Stimulated activated effector memory CD8-positive, alpha-beta T cell treated with anti-CD3 and anti-CD28 coated beads, Interleukin-12 subunit alpha, Interleukin-12 subunit beta, amount 100 ng/mL, for 72 hours (primary cell): ENCODE measurements around the gene POLE.

Source experiments
- ATAC-seq: fragments of 150-1000 bp; cut with Tn5 transposase; 2 replicates; pipeline ENCODE4 v1.10.0; 2021
- DNase-seq, 2 donors: peaks; one replicate each; pipeline ENCODE4 v3.0.0; 2021 to 2022; ENCODE audit warnings: low spot score in 2 of 2
- H3K27ac Mint-ChIP-seq: one replicate; pipeline ENCODE4 v1.8.0; 2022; ENCODE audit warnings: mild to moderate bottlenecking, mixed read lengths
- H3K36me3 Mint-ChIP-seq: one replicate; pipeline ENCODE4 v1.8.0; 2022; ENCODE audit warnings: mild to moderate bottlenecking, mixed read lengths
- H3K4me1 Mint-ChIP-seq: one replicate; pipeline ENCODE4 v1.8.0; 2022; ENCODE audit warnings: mixed read lengths
- H3K4me3 Mint-ChIP-seq: one replicate; pipeline ENCODE4 v1.8.0; 2022; ENCODE audit warnings: mild to moderate bottlenecking, mixed read lengths
- H3K9me3 Mint-ChIP-seq: one replicate; pipeline ENCODE4 v1.8.0; 2022; ENCODE audit warnings: mixed read lengths

The POLE gene

GRCh38 chr12:132586929-132587328 is 100.2 kb downstream of the POLE start:
- Mint-ChIP-seq H3K27ac (no peak overlapping the region), H3K36me3 (peaks cover 6% of the 10 kb centered on the region), H3K9me3 (peaks cover 4% of the 10 kb centered on the region), H3K4me3 (no peak overlapping the region), H3K4me1 (no peaks in the 10 kb centered on the region)
- ATAC-seq (no peak), DNase-seq (no peak)

DNA sequence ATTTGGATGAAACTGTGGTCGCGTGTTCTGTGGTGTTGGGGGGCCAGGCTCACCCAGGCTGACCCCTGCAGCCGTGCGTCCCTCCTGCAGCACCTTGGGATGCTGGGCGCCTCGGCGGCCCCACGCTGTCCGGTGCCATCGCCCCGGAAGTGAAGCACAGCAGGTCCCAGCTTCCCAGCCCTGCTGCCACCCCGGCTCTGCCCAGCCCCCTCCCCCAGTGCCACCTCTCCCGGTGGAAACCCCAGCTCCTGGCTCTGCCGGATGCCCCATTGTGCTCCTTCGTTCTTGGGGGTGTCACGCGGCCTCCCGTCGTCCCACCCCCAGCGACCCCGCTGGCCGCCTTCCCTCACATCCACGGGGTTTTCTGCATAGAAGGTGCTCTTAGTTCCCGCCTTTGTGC is 102.0 kb downstream of the POLE start:
- ATAC-seq = no peak
- peaks cover 6% of the 10 kb centered on the region for H3K36me3 Mint-ChIP-seq

GRCh38 chr12:132584429-132584828 is 102.7 kb downstream of the POLE start:
- ATAC-seq (no peak), DNase-seq (no peak)
- Mint-ChIP-seq H3K4me1 (no peaks in the 10 kb centered on the region), H3K27ac (no peak overlapping the region), H3K4me3 (no peak overlapping the region), H3K36me3 (peaks cover 8% of the 10 kb centered on the region), H3K9me3 (peaks cover 4% of the 10 kb centered on the region)

More for the DNA sequence above, 102.0 kb downstream of the POLE start:
- DNase-seq = no peak
- H3K9me3 Mint-ChIP-seq = peaks cover 4% of the 10 kb centered on the region
- H3K4me1 Mint-ChIP-seq = no peaks in the 10 kb centered on the region
- no peak overlapping the region for H3K4me3 Mint-ChIP-seq
- H3K27ac Mint-ChIP-seq = no peak overlapping the region

GRCh38 chr12:132583736-132584135 is 103.4 kb downstream of the POLE start:
- ATAC-seq (no peak), DNase-seq (no peak)
- Mint-ChIP-seq H3K4me1 (no peaks in the 10 kb centered on the region), H3K27ac (no peak overlapping the region), H3K9me3 (peaks cover under 1% of the 10 kb centered on the region), H3K4me3 (no peak overlapping the region), H3K36me3 (peaks cover 14% of the 10 kb centered on the region)

GRCh38 chr12:132583411-132583710 is 103.8 kb downstream of the POLE start:
- Mint-ChIP-seq H3K4me3 (no peak overlapping the region), H3K4me1 (no peaks in the 10 kb centered on the region), H3K27ac (no peak overlapping the region), H3K36me3 (peaks cover 14% of the 10 kb centered on the region), H3K9me3 (no peaks in the 10 kb centered on the region)
- ATAC-seq (no peak), DNase-seq (no peak)

DNA sequence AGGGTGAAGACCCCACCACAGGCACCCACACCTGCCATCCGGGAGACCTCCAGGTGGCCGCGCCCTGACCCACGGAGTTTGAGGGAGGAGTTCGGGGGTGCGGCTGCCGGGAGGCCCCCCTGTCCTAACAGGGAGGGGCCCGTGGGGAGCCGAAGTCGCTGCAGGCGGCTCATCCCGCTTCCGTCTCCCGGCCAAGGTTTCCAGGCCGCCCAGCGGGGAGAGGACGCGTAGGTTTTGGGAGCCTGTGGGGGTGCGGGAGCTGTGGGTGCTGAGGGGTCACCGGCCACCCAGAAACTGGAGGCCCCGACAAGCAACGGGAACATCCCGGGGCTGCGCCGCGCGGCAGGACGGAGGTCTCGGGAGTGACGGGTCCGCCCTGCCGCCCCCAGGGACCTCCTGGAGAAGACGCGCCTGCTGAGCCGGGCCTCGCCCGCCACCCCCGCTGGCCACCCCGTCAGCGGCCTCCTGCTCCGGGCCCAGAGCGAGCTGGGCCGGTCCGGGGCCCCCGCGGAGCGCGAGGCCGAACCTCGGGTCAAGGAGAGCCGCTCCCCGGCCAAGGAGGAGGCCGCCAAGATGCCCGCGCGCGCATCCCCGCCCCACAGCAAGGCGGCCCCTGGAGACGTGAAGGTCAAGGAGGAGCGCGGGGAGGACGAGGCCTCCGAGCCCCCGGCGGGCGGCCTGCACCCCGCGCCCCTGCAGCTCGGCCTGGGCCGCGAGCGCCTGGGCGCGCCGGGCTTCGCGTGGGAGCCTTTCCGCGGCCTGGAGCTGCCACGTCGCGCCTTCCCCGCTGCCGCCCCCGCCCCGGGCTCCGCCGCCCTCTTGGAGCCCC is 104.3 kb downstream of the POLE start:
- ATAC-seq = no peak
- Mint-ChIP-seq H3K36me3 (peaks cover 14% of the 10 kb centered on the region), H3K4me1 (no peaks in the 10 kb centered on the region), H3K9me3 (no peaks in the 10 kb centered on the region), H3K4me3 (no peak overlapping the region), H3K27ac (no peak overlapping the region)
- no peak for DNase-seq

DNA sequence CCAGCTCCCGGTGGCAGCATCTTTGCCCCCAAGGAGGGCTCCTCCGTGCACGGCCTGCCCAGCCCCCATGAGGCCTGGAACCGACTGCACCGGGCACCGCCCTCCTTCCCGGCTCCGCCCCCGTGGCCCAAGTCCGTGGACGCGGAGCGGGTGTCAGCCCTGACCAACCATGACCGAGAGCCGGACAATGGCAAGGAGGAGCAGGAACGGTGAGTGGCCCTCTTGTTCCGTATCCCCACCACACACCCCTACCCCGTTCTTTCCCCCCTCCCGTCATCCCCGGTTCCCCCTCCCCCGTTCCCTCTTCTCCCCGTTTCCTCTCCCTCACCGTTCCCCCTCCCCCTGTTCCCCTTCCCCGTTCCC is 105.1 kb downstream of the POLE start:
- no peak overlapping the region for H3K27ac Mint-ChIP-seq
- no peak for ATAC-seq

GRCh38 chr12:132581348-132582057 is 105.6 kb downstream of the POLE start:
- H3K9me3 Mint-ChIP-seq = no peaks in the 10 kb centered on the region
- H3K4me3 Mint-ChIP-seq = no peak overlapping the region
- no peaks in the 10 kb centered on the region for H3K4me1 Mint-ChIP-seq
- DNase-seq = no peak
- ATAC-seq = no peak
- no peak overlapping the region for H3K27ac Mint-ChIP-seq
- peaks cover 19% of the 10 kb centered on the region for H3K36me3 Mint-ChIP-seq

More for the DNA sequence above, 105.1 kb downstream of the POLE start:
- Mint-ChIP-seq H3K9me3 (no peaks in the 10 kb centered on the region), H3K4me3 (no peak overlapping the region), H3K36me3 (peaks cover 14% of the 10 kb centered on the region), H3K4me1 (no peaks in the 10 kb centered on the region)
- no peak for DNase-seq

DNA sequence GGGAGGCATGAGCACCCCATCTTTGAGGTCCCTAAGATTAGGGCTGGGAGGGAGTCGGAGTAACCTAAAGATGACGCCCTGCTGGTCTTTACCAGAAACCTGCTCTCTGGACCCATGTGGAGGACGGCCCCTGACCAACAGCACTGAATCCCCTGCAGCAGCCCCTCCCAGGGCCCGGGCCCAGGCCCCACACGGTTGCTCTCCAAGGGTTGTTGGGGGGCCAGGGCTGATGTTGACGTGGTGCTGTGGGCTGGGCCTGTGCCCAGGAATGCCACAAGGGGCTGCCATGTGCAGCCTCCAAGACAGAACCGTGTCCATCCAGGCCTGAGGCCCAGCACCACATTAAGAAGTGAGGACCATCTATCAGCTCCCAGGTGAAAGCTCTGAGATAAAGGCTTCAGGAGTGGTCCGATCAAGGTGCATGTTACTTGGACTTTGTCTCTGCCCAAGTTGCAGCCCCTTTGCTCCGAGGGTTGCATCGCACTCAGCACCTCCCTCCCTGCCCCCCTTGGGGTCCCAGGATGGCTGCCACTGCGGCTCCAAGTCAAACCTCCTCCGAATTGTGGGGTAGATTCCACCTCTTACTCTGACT is 106.3 kb downstream of the POLE start:
- no peaks in the 10 kb centered on the region for H3K4me1 Mint-ChIP-seq
- no peak for ATAC-seq
- no peak overlapping the region for H3K27ac Mint-ChIP-seq

DNA sequence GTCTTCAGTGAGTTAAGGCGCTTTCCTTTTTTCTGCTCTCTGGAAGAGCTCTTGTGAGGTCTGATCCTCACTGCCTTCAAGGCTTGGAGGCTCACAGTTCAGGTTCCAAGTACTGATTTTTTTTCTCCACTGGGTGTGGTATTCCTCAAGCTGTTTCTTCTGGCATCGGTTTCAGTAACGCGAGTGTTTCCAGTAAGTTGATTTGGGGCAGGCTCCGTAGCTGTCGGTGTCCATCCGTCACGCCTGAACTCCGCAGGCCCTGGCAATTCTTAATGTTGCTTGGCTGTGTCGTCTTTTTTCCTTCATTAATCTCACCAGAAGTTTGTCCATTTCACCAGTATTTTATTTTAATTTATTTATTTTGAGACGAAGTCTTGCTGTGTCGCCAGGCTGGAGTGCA is 107.4 kb downstream of the POLE start:
- H3K4me3 Mint-ChIP-seq = no peak overlapping the region
- ATAC-seq = no peak
- no peaks in the 10 kb centered on the region for H3K4me1 Mint-ChIP-seq
- no peaks in the 10 kb centered on the region for H3K9me3 Mint-ChIP-seq
- no peak overlapping the region for H3K27ac Mint-ChIP-seq
- H3K36me3 Mint-ChIP-seq = peaks cover 30% of the 10 kb centered on the region
- DNase-seq = no peak

More for the DNA sequence above, 106.3 kb downstream of the POLE start:
- no peaks in the 10 kb centered on the region for H3K9me3 Mint-ChIP-seq
- no peak for DNase-seq
- no peak overlapping the region for H3K4me3 Mint-ChIP-seq
- H3K36me3 Mint-ChIP-seq = peaks cover 25% of the 10 kb centered on the region

DNA sequence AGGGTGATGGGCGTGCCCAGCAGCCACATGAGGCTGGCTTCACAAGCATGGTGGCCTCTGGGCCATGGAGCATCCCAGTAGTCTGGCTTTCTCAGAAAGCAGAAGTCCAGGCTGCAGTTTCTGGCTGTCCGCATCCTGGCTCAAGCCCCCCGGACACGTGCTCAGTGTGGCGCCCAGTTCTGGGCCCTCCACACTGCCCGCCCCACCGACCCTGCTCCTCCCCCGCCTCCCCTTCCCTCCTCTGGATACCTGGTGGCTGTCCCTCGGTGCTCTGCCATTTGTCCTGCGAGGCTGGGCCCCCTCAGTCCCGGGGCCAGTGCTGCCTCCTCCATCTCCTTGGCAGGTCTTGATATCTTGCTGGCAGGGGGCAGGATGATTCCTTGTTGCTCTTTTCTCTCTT is 108.3 kb downstream of the POLE start:
- H3K36me3 Mint-ChIP-seq = peaks cover 26% of the 10 kb centered on the region
- no peaks in the 10 kb centered on the region for H3K9me3 Mint-ChIP-seq
- peak overlapping the region; percentile 83 for H3K27ac Mint-ChIP-seq
- DNase-seq (no peak), ATAC-seq (no peak)
- no peaks in the 10 kb centered on the region for H3K4me1 Mint-ChIP-seq
- no peak overlapping the region for H3K4me3 Mint-ChIP-seq

DNA sequence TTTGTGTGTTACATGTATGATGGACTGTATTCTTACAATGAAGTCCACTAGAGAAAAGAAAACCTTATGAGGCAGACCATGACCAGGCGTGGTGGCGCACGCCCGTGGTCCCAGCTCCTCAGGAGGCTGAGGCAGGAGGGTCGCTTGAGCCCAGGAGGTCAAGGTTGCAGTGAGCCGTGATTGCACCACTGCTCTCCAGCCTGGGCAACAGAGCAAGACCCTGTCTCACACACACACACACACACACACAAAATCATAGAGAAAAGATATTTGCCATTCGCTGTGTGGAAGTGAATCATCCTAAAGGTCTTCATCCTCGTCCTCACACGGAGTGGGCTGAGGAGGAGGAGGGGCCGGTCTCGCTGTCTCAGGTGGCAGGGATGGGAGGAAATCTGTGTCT is 109.0 kb downstream of the POLE start:
- H3K9me3 Mint-ChIP-seq = no peaks in the 10 kb centered on the region
- DNase-seq = no peak
- ATAC-seq = no peak
- H3K27ac Mint-ChIP-seq = no peak overlapping the region
- no peaks in the 10 kb centered on the region for H3K4me1 Mint-ChIP-seq
- no peak overlapping the region for H3K4me3 Mint-ChIP-seq
- peaks cover 24% of the 10 kb centered on the region for H3K36me3 Mint-ChIP-seq

- Mint-ChIP-seq H3K4me3 (no peak overlapping the region), H3K9me3 (no peaks in the 10 kb centered on the region), H3K4me1 (no peaks in the 10 kb centered on the region), H3K36me3 (peaks cover 24% of the 10 kb centered on the region), H3K27ac (no peak overlapping the region)
- no peak for DNase-seq
- no peak for ATAC-seq
Observed at GRCh38 chr12:132577191-132577920, 109.8 kb downstream of the POLE start.

- no peak overlapping the region for H3K27ac Mint-ChIP-seq
- no peaks in the 10 kb centered on the region for H3K9me3 Mint-ChIP-seq
- peaks cover 24% of the 10 kb centered on the region for H3K36me3 Mint-ChIP-seq
- DNase-seq (no peak), ATAC-seq (no peak)
- H3K4me1 Mint-ChIP-seq = no peaks in the 10 kb centered on the region
- no peak overlapping the region for H3K4me3 Mint-ChIP-seq
Observed at GRCh38 chr12:132576701-132577100, 110.4 kb downstream of the POLE start.

- Mint-ChIP-seq H3K9me3 (no peaks in the 10 kb centered on the region), H3K4me3 (no peak overlapping the region), H3K36me3 (peaks cover 24% of the 10 kb centered on the region), H3K27ac (no peak overlapping the region), H3K4me1 (no peaks in the 10 kb centered on the region)
- ATAC-seq (no peak), DNase-seq (no peak)
Observed at GRCh38 chr12:132575661-132576060, 111.5 kb downstream of the POLE start.
